PC-3 (cell line): ENCODE measurements around the gene SMIM7. TPM values are rescaled to one million over a fixed set of nuclear protein-coding genes. Genes with fewer than 3 reads are reported as not detected.

Experiments used
- ATAC-seq: fragments of 200-7000 bp; cut with Tn5 transposase; 2 replicates; pipeline ENCODE4 v1.9.1; 2020; ENCODE audit warnings: mild to moderate bottlenecking, moderate library complexity
- BruUV-seq: library from RNA; stranded (reverse); fragments of 400-500 nt; replicated peaks from 2 replicates; lab custom pipeline; 2021; lab: Mats Ljungman, UMichigan
- CTCF ChIA-PET: fragments of 300-600 bp; sonication (Branson Sonifier 250); formaldehyde crosslinking; loops from one replicate; lab custom pipeline; 2022; ENCODE audit warnings: antibody characterized with exemption; lab: Charles Lee
- POLR2A ChIA-PET: fragments of 300-600 bp; sonication (Branson Sonifier 250); formaldehyde crosslinking; loops from one replicate; lab custom pipeline; 2022; ENCODE audit warnings: antibody characterized with exemption; ENCODE audit not compliant: unreplicated experiment; lab: Charles Lee
- DNase-seq: peaks from one replicate; pipeline ENCODE4 v3.0.0-alpha.2; 2015
- H2AFZ ChIP-seq: fragments of 300-600 bp; sonication (generic); 2 replicates; pipeline ENCODE4 v1.6.0; 2016; ENCODE audit warnings: antibody characterized with exemption, low read length
- H3F3A ChIP-seq: fragments of 300-600 bp; sonication (generic); one replicate; pipeline ENCODE4 v1.6.0; 2017; ENCODE audit warnings: antibody characterized with exemption, low read length, control low read depth, mild to moderate bottlenecking; ENCODE audit not compliant: unreplicated experiment
- H3K27ac ChIP-seq: fragments of 300-600 bp; sonication (generic); 2 replicates; pipeline ENCODE4 v1.5.1; 2016; ENCODE audit warnings: mild to moderate bottlenecking, low read length
- H3K27me3 ChIP-seq: fragments of 300-600 bp; sonication (generic); 2 replicates; pipeline ENCODE4 v1.6.1; 2016; ENCODE audit warnings: low read length, mixed read lengths
- H3K36me3 ChIP-seq: fragments of 300-600 bp; sonication (generic); 2 replicates; pipeline ENCODE4 v1.6.1; 2016; ENCODE audit warnings: low read depth, mixed run types, low read length, mixed read lengths
- H3K4me1 ChIP-seq: fragments of 300-600 bp; sonication (generic); 2 replicates; pipeline ENCODE4 v1.5.1; 2016; ENCODE audit warnings: low read length; ENCODE audit not compliant: insufficient read depth
- H3K4me2 ChIP-seq: fragments of 300-600 bp; sonication (generic); 2 replicates; pipeline ENCODE4 v1.6.0; 2016; ENCODE audit warnings: low read length
- H3K4me3 ChIP-seq: fragments of 300-600 bp; sonication (generic); 2 replicates; pipeline ENCODE4 v1.5.1; 2016; ENCODE audit warnings: mild to moderate bottlenecking, low read length, mixed read lengths
- H3K79me2 ChIP-seq: fragments of 300-600 bp; sonication (generic); 2 replicates; pipeline ENCODE4 v1.6.1; 2017; ENCODE audit warnings: low read length, mixed read lengths
- H3K9ac ChIP-seq: fragments of 300-600 bp; sonication (generic); 2 replicates; pipeline ENCODE4 v1.6.0; 2016; ENCODE audit warnings: mild to moderate bottlenecking, low read length
- H3K9me2 ChIP-seq: fragments of 300-600 bp; sonication (generic); replicated peaks from 2 replicates; pipeline ENCODE4 v1.6.1; 2016; ENCODE audit warnings: mixed run types, low read length, mixed read lengths
- H3K9me3 ChIP-seq: fragments of 300-600 bp; sonication (generic); 2 replicates; pipeline ENCODE4 v1.6.1; 2016; ENCODE audit warnings: low read length, mixed read lengths
- H4K20me1 ChIP-seq: fragments of 300-600 bp; sonication (generic); 2 replicates; pipeline ENCODE4 v1.6.1; 2016; ENCODE audit warnings: low read length, mixed read lengths
- EZH2 ChIP-seq: fragments of 300-600 bp; sonication (generic); IDR thresholded peaks from one replicate; pipeline ENCODE4 v1.6.1; 2017; ENCODE audit warnings: antibody characterized with exemption, mild to moderate bottlenecking, low read length; ENCODE audit not compliant: unreplicated experiment
- EZH2phosphoT487 ChIP-seq: fragments of 300-600 bp; sonication (generic); IDR thresholded peaks from 2 replicates; pipeline ENCODE4 v1.6.1; 2018; ENCODE audit warnings: mild to moderate bottlenecking, antibody characterized with exemption, low read length, borderline replicate concordance
- intact Hi-C: fragments of 100-400 bp; cut with micrococcal nuclease; formaldehyde crosslinking; loops from 2 replicates; pipeline ENCODE4 v1.9.0; 2023
- total RNA-seq: library from RNA; depleted of rRNA; stranded (reverse); fragments of >200 nt; gene quantifications from 2 replicates; pipeline ENCODE4 v1.2.3, GENCODE V29; 2014
- TF ChIP-seq, protein P1 (sequence below): fragments of 300-600 bp; sonication (generic); conservative IDR thresholded peaks from 2 replicates; pipeline ENCODE4 v1.5.1; 2017; ENCODE audit warnings: antibody characterized with exemption, low read depth, mild to moderate bottlenecking, low read length

The SMIM7 gene
- total RNA-seq, 1 experiment from 2014 or later, result 74.1 TPM

DNA sequence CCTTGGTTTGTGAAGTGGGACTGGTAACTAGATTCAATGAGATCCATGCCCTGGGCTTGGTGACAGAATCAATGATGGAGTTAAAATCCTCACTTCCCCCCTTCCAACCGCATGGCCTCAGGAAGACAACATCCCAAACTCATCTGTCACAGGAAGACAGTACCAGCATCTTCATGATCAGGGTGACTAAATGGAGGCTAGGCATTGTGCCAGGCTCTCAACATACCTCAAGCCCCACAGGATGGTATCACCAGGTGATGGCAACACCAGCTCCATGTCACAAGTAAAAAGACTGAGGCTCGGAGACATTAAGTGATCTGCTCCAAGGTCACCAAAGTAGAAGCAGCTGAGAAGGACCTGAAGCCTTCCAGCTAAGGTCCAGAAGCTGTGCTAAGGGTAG, 46.1 kb downstream of the SMIM7 start:
- ATAC-seq, result no peak
- Histone ChIP-seq H3K79me2 (peaks cover 100% of the 10 kb centered on the region), H3K9ac (no peak overlapping the region), H3K4me1 (peaks cover 9% of the 10 kb centered on the region), H2AFZ (no peak overlapping the region), H3K4me2 (no peak overlapping the region), H3K27ac (no peak overlapping the region), H3K4me3 (no peak overlapping the region), H3K36me3 (no peaks in the 10 kb centered on the region), H3K27me3 (no peaks in the 10 kb centered on the region), H3F3A (no peaks in the 10 kb centered on the region), H3K9me3 (no peaks in the 10 kb centered on the region), H3K9me2 (no peaks in the 10 kb centered on the region), H4K20me1 (peaks cover 91% of the 10 kb centered on the region)
- TF ChIP-seq EZH2phosphoT487, result no peak
- TF ChIP-seq, protein P1, sequence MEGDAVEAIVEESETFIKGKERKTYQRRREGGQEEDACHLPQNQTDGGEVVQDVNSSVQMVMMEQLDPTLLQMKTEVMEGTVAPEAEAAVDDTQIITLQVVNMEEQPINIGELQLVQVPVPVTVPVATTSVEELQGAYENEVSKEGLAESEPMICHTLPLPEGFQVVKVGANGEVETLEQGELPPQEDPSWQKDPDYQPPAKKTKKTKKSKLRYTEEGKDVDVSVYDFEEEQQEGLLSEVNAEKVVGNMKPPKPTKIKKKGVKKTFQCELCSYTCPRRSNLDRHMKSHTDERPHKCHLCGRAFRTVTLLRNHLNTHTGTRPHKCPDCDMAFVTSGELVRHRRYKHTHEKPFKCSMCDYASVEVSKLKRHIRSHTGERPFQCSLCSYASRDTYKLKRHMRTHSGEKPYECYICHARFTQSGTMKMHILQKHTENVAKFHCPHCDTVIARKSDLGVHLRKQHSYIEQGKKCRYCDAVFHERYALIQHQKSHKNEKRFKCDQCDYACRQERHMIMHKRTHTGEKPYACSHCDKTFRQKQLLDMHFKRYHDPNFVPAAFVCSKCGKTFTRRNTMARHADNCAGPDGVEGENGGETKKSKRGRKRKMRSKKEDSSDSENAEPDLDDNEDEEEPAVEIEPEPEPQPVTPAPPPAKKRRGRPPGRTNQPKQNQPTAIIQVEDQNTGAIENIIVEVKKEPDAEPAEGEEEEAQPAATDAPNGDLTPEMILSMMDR, result no peak
- no peak for TF ChIP-seq EZH2
- BruUV-seq, result no TSS peak
- intact Hi-C loops, result no loop called here
- CTCF ChIA-PET, result interaction anchor here (0.6 kb wide), 1 partner anchor 13 kb away, joined by 3 read pairs; no protein-coding TSS in a partner anchor
- POLR2A ChIA-PET, result no interaction called here
- no peak for DNase-seq

DNA sequence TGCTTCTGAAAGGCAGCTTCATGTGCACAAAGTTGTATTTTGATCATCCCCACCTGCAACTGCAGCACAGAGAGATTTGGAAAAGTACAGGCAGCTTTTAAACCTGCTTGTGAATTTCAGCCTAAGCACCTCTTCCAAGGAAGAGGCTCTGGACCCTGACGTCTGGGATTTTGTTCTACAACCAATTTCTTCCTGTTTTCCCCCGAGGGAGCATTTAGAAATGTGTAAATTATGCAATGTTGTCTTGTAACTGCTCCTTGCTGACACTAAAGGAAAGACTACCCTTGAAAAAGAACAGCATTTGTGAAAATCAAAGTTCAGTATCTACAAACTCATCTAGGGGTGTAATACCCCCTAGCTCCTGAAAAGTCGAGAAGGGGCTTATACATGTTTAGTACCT, 47.3 kb downstream of the SMIM7 start:
- Histone ChIP-seq H3K27me3 (no peaks in the 10 kb centered on the region), H3K79me2 (peaks cover 100% of the 10 kb centered on the region), H3K9ac (no peak overlapping the region), H3K9me2 (no peaks in the 10 kb centered on the region), H4K20me1 (peaks cover 89% of the 10 kb centered on the region), H3K36me3 (no peaks in the 10 kb centered on the region), H3K9me3 (no peaks in the 10 kb centered on the region), H3K4me3 (no peak overlapping the region), H3K27ac (no peak overlapping the region), H3K4me2 (no peak overlapping the region), H3K4me1 (peaks cover 19% of the 10 kb centered on the region), H3F3A (no peaks in the 10 kb centered on the region), H2AFZ (no peak overlapping the region)
- no TSS peak for BruUV-seq
- intact Hi-C loops, result no loop called here
- TF ChIP-seq EZH2phosphoT487 (no peak), EZH2 (no peak)
- TF ChIP-seq, protein P1, result no peak
- DNase-seq, result no peak
- ATAC-seq, result no peak
- POLR2A ChIA-PET, result no interaction called here
- CTCF ChIA-PET, result no interaction called here

- H3K27ac ChIP-seq, result no peak overlapping the region
- no peak overlapping the region for H3K9ac ChIP-seq
- H3K36me3 ChIP-seq, result no peaks in the 10 kb centered on the region
- H4K20me1 ChIP-seq, result peaks cover 83% of the 10 kb centered on the region
- H3K4me3 ChIP-seq, result no peak overlapping the region
- no peaks in the 10 kb centered on the region for H3F3A ChIP-seq
- no TSS peak for BruUV-seq
- H3K9me3 ChIP-seq, result no peaks in the 10 kb centered on the region
- H3K27me3 ChIP-seq, result no peaks in the 10 kb centered on the region
- TF ChIP-seq, protein P1, result no peak
- no peak for TF ChIP-seq EZH2phosphoT487
- TF ChIP-seq EZH2, result no peak
- no peaks in the 10 kb centered on the region for H3K9me2 ChIP-seq
- no peak for ATAC-seq
- no peak overlapping the region for H3K4me2 ChIP-seq
- no peak for DNase-seq
- ChIA-PET CTCF (no interaction called here), POLR2A (no interaction called here)
- H3K4me1 ChIP-seq, result peaks cover 19% of the 10 kb centered on the region
- intact Hi-C loops, result no loop called here
- no peak overlapping the region for H2AFZ ChIP-seq
- peaks cover 97% of the 10 kb centered on the region for H3K79me2 ChIP-seq
These were observed 48.8 kb downstream of the SMIM7 start for GRCh38 chr19:16611121-16611520.
